Stomach (tissue), 4 donors: ENCODE measurements around the gene SPOCK3.

ENCODE experiments used
- POLR2AphosphoS5 ChIP-seq, 3 donors: sonication (generic); formaldehyde crosslinking; IDR thresholded peaks; one replicate each; pipeline ENCODE4 v1.6.1; 2016; ENCODE audit warnings: antibody characterized with exemption in 3 of 3
- TF ChIP-seq, protein P1 (sequence below), 7 experiments: fragments of 450-650 bp in 4 of 7; fragments of 200-600 bp in 3 of 7; sonication (generic) in 3 of 7; IDR thresholded peaks; one replicate each; pipeline ENCODE4 v1.5.1; 2016 to 2019; ENCODE audit warnings: antibody characterized with exemption in 7 of 7, control low read depth in 2 of 7, mild to moderate bottlenecking in 1 of 7

DNA sequence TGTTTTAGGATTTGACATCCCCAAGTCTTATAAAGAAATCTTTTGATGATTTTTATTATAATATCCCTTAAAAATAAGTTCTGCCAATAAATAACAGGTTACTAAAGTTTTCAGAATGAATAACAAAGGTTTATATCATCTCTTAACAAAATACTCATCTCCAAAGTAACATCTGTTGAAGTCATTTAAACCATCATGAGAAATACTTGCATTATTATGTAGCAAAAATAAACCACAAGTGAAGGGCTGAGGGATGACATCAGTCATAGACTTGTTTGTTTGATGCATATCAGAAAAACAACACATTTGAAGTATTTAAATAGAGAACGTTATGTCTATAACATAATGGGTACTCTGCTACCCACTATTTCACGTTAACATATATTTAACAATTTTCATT, 114.9 kb downstream of the SPOCK3 start:
- TF ChIP-seq POLR2AphosphoS5 (IDR thresholded peaks at IDR 0.05), result no peak
- TF ChIP-seq, protein P1, sequence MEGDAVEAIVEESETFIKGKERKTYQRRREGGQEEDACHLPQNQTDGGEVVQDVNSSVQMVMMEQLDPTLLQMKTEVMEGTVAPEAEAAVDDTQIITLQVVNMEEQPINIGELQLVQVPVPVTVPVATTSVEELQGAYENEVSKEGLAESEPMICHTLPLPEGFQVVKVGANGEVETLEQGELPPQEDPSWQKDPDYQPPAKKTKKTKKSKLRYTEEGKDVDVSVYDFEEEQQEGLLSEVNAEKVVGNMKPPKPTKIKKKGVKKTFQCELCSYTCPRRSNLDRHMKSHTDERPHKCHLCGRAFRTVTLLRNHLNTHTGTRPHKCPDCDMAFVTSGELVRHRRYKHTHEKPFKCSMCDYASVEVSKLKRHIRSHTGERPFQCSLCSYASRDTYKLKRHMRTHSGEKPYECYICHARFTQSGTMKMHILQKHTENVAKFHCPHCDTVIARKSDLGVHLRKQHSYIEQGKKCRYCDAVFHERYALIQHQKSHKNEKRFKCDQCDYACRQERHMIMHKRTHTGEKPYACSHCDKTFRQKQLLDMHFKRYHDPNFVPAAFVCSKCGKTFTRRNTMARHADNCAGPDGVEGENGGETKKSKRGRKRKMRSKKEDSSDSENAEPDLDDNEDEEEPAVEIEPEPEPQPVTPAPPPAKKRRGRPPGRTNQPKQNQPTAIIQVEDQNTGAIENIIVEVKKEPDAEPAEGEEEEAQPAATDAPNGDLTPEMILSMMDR (IDR thresholded peaks at IDR 0.05), result no peak
